BJ (cell line): ENCODE results near the gene SRRT. TPM values are rescaled to one million over a fixed set of nuclear protein-coding genes. Genes with fewer than 3 reads are reported as not detected.

Experiments used
- CTCF ChIA-PET: fragments of 350-600 bp; formaldehyde crosslinking; extraction: SDS; loops from one replicate; lab custom pipeline; 2021; ENCODE audit warnings: antibody characterized with exemption, inconsistent platforms; lab: Yijun Ruan, JAX
- POLR2A ChIA-PET: fragments of 300-600 bp; sonication (Branson Sonifier 250); formaldehyde crosslinking; extraction: SDS; loops from one replicate; lab custom pipeline; 2021; ENCODE audit warnings: antibody characterized with exemption; lab: Charles Lee
- DNase-seq: peaks from one replicate; pipeline ENCODE4 v3.0.0-alpha.2; 2011; ENCODE audit warnings: low read depth
- H3K27me3 ChIP-seq: 2 replicates; pipeline ENCODE4 v1.6.0; 2011; ENCODE audit warnings: low read length; ENCODE audit not compliant: control insufficient read depth, insufficient read depth
- H3K36me3 ChIP-seq: 2 replicates; pipeline ENCODE4 v1.5.1; 2011; ENCODE audit warnings: low read length; ENCODE audit not compliant: control insufficient read depth, insufficient read depth
- H3K4me3 ChIP-seq: 2 replicates; pipeline ENCODE4 v1.5.1; 2011; ENCODE audit warnings: low read depth, mild to moderate bottlenecking, control low read depth, low read length
- CTCF ChIP-seq: IDR thresholded peaks from 2 replicates; pipeline ENCODE4 v1.5.1; 2011; ENCODE audit warnings: low read depth, mild to moderate bottlenecking, control low read depth, inconsistent platforms, low read length, moderate library complexity; ENCODE audit not compliant: insufficient read depth
- polyA minus RNA-seq: library from RNA; depleted of rRNA, polyadenylated mRNA; stranded (reverse); fragments of >200 nt; gene quantifications from 2 replicates; pipeline ENCODE4 v1.2.3, GENCODE V29; 2011; rRNA and poly(A)+ RNA removed
- polyA plus RNA-seq: library from polyadenylated mRNA; depleted of rRNA; stranded (reverse); fragments of >200 nt; gene quantifications from 2 replicates; pipeline ENCODE4 v1.2.3, GENCODE V29; 2011; rRNA removed

The SRRT gene, protein sequence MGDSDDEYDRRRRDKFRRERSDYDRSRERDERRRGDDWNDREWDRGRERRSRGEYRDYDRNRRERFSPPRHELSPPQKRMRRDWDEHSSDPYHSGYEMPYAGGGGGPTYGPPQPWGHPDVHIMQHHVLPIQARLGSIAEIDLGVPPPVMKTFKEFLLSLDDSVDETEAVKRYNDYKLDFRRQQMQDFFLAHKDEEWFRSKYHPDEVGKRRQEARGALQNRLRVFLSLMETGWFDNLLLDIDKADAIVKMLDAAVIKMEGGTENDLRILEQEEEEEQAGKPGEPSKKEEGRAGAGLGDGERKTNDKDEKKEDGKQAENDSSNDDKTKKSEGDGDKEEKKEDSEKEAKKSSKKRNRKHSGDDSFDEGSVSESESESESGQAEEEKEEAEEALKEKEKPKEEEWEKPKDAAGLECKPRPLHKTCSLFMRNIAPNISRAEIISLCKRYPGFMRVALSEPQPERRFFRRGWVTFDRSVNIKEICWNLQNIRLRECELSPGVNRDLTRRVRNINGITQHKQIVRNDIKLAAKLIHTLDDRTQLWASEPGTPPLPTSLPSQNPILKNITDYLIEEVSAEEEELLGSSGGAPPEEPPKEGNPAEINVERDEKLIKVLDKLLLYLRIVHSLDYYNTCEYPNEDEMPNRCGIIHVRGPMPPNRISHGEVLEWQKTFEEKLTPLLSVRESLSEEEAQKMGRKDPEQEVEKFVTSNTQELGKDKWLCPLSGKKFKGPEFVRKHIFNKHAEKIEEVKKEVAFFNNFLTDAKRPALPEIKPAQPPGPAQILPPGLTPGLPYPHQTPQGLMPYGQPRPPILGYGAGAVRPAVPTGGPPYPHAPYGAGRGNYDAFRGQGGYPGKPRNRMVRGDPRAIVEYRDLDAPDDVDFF
- polyA plus RNA-seq (37.4 and 47.1 TPM in 2 replicates), polyA minus RNA-seq (32.1 and 34.4 TPM in 2 replicates)

DNA sequence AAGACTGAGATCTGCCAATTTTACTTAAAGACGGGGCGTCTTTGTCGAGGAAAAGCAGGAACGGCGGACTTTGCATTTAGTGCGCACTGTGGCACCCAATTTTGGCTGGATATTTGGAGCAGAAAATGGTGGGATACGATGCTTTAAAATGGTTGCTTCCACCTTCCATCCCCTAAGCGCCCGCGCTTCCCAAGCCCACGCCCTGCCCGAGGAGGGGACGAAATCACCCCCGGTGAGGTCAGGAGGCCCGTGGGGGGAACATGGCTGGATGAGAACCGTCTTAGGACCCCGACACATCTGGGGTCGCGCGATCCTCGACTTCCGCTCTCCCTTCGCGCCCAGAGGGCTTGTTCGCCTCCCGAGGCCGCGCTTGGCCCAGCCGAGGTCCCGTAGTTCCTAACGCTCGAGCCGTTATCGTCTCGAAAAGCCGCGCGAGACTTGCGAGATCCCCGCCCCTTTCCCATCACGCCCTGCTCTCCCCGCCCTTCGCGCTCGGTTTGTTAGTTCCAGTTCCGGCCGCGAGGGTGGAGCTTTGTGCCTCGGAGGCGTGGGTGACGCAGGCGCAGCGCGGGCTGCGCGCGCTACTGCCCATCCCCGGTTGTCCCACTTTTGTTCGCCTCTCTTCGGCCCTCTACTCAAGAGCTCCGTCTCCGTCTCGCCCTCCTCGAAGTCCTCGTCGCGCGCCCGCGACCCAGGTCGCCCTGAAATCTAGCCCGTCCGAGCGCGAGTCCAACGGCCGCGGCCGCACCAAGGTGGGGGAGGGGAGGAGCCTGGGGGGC, at the start of gene SRRT:
Gene SRRT (plus strand): TSS at position 527 of the 779 bp plus-strand sequence. CDS start 488 bp downstream, outside the sequence.
- POLR2A ChIA-PET, result interaction anchor here (0.6 to 1.9 kb wide), 7 partner anchors 11 to 1062 kb away, joined by 3 to 13 read pairs (median 4); partner anchors contain the start of genes POP7 and UFSP1
- TF ChIP-seq CTCF, result peak; percentile 39
- CTCF ChIA-PET, result interaction anchor here (0.6 to 2.0 kb wide), 7 partner anchors 20 to 1926 kb away, joined by 3 to 11 read pairs (median 4); partner anchors contain the start of gene ACHE
- no peaks in the 10 kb centered on the region for H3K27me3 ChIP-seq
- peak; percentile 79 for DNase-seq
- H3K4me3 ChIP-seq, result peak within 1 kb of the TSS; percentile 80
- peaks cover 33% of the 10 kb centered on the region for H3K36me3 ChIP-seq

GRCh38 chr7:100825215-100825671, 49.7 kb upstream of the SRRT start:
- H3K27me3 ChIP-seq, result no peaks in the 10 kb centered on the region
- ChIA-PET POLR2A (interaction anchor here (0.6 kb wide), 1 partner anchor 342 kb away, joined by 4 read pairs; no protein-coding TSS in a partner anchor), CTCF (interaction anchor here (0.6 to 5.9 kb wide), 9 partner anchors 10 to 136 kb away, joined by 3 to 49 read pairs (median 5); partner anchors contain the start of genes POP7 and SLC12A9)
- DNase-seq, result no peak
- H3K4me3 ChIP-seq, result peak overlapping the region; percentile 74
- no peak for TF ChIP-seq CTCF
- H3K36me3 ChIP-seq, result peaks cover 19% of the 10 kb centered on the region

DNA sequence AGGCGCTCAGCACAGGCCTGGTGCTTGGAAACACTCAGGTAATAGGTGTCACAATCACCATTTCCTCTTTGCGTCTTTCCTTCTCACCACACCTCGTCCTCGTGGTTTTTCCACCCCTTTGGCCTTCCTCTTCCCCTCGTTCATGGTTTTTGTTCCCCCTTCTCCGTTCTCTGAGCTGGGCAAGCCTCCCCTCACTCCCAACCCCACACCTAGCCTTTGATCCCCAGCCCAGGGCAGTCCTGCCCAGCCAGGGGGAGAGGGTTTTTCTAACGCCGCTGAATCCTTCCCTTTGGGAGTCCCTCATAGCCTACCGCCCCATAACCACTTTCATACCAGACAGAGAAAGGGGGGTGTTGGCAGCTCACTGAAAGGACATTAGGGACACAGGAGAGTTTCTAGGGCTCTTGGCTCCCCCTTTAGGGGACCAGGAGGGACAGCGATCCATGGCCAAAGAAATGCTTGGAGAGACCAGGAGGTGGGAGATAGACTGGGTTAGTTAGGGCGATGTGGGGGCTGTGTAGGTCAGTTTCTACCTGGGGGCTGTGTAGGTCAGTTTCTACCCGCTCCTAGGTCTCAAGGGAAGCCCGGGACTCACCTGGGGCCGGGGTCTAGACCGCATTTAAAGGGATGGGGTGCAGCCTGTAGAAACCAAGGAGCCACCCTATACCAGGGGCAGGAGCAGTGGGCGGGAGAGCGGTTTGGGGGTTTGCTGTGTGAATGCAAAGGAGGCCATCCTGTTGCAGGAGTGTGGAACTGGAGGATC, 49.0 kb upstream of the SRRT start:
- ChIA-PET CTCF (interaction anchor here (0.6 to 5.9 kb wide), 9 partner anchors 10 to 121 kb away, joined by 3 to 49 read pairs (median 5); partner anchors contain the start of genes POP7 and SLC12A9), POLR2A (interaction anchor here (0.6 kb wide), 1 partner anchor 343 kb away, joined by 4 read pairs; no protein-coding TSS in a partner anchor)
- peak; percentile 58 for TF ChIP-seq CTCF
- H3K27me3 ChIP-seq, result no peaks in the 10 kb centered on the region
- peak overlapping the region; percentile 74 for H3K4me3 ChIP-seq
- peaks cover 17% of the 10 kb centered on the region for H3K36me3 ChIP-seq
- DNase-seq, result no peak

- DNase-seq, result no peak
- POLR2A ChIA-PET, result interaction anchor here (0.6 kb wide), 1 partner anchor 121 kb away, joined by 5 read pairs; the partner anchor contains the start of gene POP7
- CTCF ChIA-PET, result interaction anchor here (0.5 to 6.5 kb wide), 11 partner anchors 11 to 121 kb away, joined by 3 to 49 read pairs (median 11); partner anchors contain the start of genes POP7, SLC12A9 and UFSP1
- no peaks in the 10 kb centered on the region for H3K27me3 ChIP-seq
- peak overlapping the region; percentile 74 for H3K4me3 ChIP-seq
- no peak for TF ChIP-seq CTCF
- peaks cover 16% of the 10 kb centered on the region for H3K36me3 ChIP-seq
Observed at GRCh38 chr7:100826514-100827329, 48.2 kb upstream of the SRRT start.
